Small intestine (tissue), 7 donors: ENCODE results near the gene PCDHA5. TPM values are rescaled to one million over a fixed set of nuclear protein-coding genes. Genes with fewer than 3 reads are reported as not detected.
"Not testable (repeated sequence)": the region's sequence is repeated elsewhere in the genome, so short reads cannot be mapped to it uniquely, and the experiment has no call there.

Experiments used
- DNase-seq, 2 donors: peaks; one replicate each; pipeline versions ENCODE4 v3.0.0 to v3.0.0-alpha.2; 2013
- FAIRE-seq: peaks from 2 replicates; lab custom pipeline; 2012; peaks lifted over from hg19 to GRCh38; lab: Jason Lieb, UNC
- H3K27ac ChIP-seq, 3 donors: one replicate each; pipeline ENCODE4 v1.5.1; 2013; ENCODE audit warnings: low read length in 2 of 3, mild to moderate bottlenecking in 2 of 3, control low read depth in 1 of 3, inconsistent platforms in 1 of 3, low read depth in 1 of 3, moderate library complexity in 1 of 3
- H3K27me3 ChIP-seq, 3 donors: one replicate each; pipeline ENCODE4 v1.6.1; 2013; ENCODE audit warnings: low read length in 3 of 3, inconsistent platforms in 1 of 3; ENCODE audit not compliant: control insufficient read depth in 3 of 3, insufficient read depth in 3 of 3
- H3K36me3 ChIP-seq, 3 donors: one replicate each; pipeline ENCODE4 v1.6.1; 2013; ENCODE audit warnings: low read length in 3 of 3, inconsistent platforms in 1 of 3, low read depth in 1 of 3, mild to moderate bottlenecking in 1 of 3, moderate library complexity in 1 of 3; ENCODE audit not compliant: control insufficient read depth in 3 of 3, insufficient read depth in 2 of 3
- H3K4me1 ChIP-seq, 3 donors: one replicate each; pipeline ENCODE4 v1.6.1; 2013; ENCODE audit warnings: low read length in 2 of 3, inconsistent platforms in 1 of 3, low read depth in 1 of 3, mild to moderate bottlenecking in 1 of 3, moderate library complexity in 1 of 3; ENCODE audit not compliant: control insufficient read depth in 3 of 3, insufficient read depth in 2 of 3
- H3K4me3 ChIP-seq, 3 donors: one replicate each; pipeline ENCODE4 v1.5.1; 2013; ENCODE audit warnings: low read length in 3 of 3, control low read depth in 1 of 3, inconsistent platforms in 1 of 3, low read depth in 1 of 3, mild to moderate bottlenecking in 1 of 3, moderate library complexity in 1 of 3
- H3K9me3 ChIP-seq, 2 donors: one replicate each; pipeline ENCODE4 v1.6.1; 2013; ENCODE audit warnings: low read depth in 1 of 2, low read length in 1 of 2; ENCODE audit not compliant: control insufficient read depth in 2 of 2, insufficient read depth in 1 of 2
- WGBS, 3 donors: extraction: QIAGEN DNeasy Blood & Tissue Kit; methylation state at CpG; one replicate each; pipeline ENCODE4 v1.1.7; 2013; 5-methylcytosine and 5-hydroxymethylcytosine counted together
- polyA plus RNA-seq, 4 donors: library from polyadenylated mRNA; stranded (reverse) in 3 of 4; unstranded in 1 of 4; fragments of 200-250 nt in 3 of 4; fragments of 120-200 nt in 1 of 4; gene quantifications; one replicate each; pipeline versions ENCODE4 v1.2.1 to v1.2.3, GENCODE V29; 2013
- donor health status: healthy with polysubstance abuse.
- donor health status: control.
- donor health status: control.
- donor health status: Bipolar disorder and iron deficiency.
- donor health status: healthy.

Gene PCDHA5
- polyA plus RNA-seq, 4 donors = 0.07 to 0.19 TPM; not detected in 2

- no peak within 1 kb of the TSS for H3K27ac ChIP-seq
- H3K36me3 ChIP-seq = no peaks in the 10 kb centered on the region
- H3K9me3 ChIP-seq = peaks cover 5 to 47% of the 10 kb centered on the region in 2 donors
- DNase-seq (no peak), FAIRE-seq (no peak)
- 14 to 20% (median 18%) methylated on average over 8 of the region's 8 CpGs for WGBS, 3 donors
- no peaks in the 10 kb centered on the region for H3K27me3 ChIP-seq
- no peaks in the 10 kb centered on the region for H3K4me1 ChIP-seq
- no peak within 1 kb of the TSS for H3K4me3 ChIP-seq
These were observed 12.6 kb downstream of the PCDHA5 start, which contains the start of gene PCDHA7 for GRCh38 chr5:140833993-140834392. Gene PCDHA7, plus strand, starts transcription at chr5:140834269. Its CDS starts 115 bp downstream, at chr5:140834384.

GRCh38 chr5:140834439-140835008 lies 13.1 kb downstream of the PCDHA5 start:
- not testable (repeated sequence) for FAIRE-seq, H3K4me3 ChIP-seq, H3K4me1 ChIP-seq, H3K27me3 ChIP-seq, DNase-seq, H3K36me3 ChIP-seq, H3K27ac ChIP-seq
- WGBS, 3 donors = 28 to 51% (median 46%) methylated on average over 23 to 26 of the region's 38 CpGs
- H3K9me3 ChIP-seq = peaks cover 5 to 45% of the 10 kb centered on the region in 2 donors

GRCh38 chr5:140835622-140836510 lies 14.5 kb downstream of the PCDHA5 start:
- 55 to 73% (median 65%) methylated on average over 103 of the region's 103 CpGs for WGBS, 3 donors
- Histone ChIP-seq H3K27ac (no peak overlapping the region), H3K27me3 (no peaks in the 10 kb centered on the region), H3K4me3 (no peak overlapping the region), H3K36me3 (no peaks in the 10 kb centered on the region), H3K4me1 (no peaks in the 10 kb centered on the region), H3K9me3 (peaks cover 3 to 38% of the 10 kb centered on the region in 2 donors)
- FAIRE-seq (no peak), DNase-seq (no peak)

GRCh38 chr5:140840978-140841962 lies 19.9 kb downstream of the PCDHA5 start, which contains the start of gene PCDHA8:
Gene PCDHA8, plus strand, starts transcription at chr5:140841187. Its CDS starts 135 bp downstream, at chr5:140841322.
- Histone ChIP-seq H3K36me3 (no peaks in the 10 kb centered on the region), H3K4me3 (no peak within 1 kb of the TSS), H3K4me1 (no peaks in the 10 kb centered on the region), H3K9me3 (peaks cover 0 to 34% of the 10 kb centered on the region in 2 donors), H3K27me3 (no peaks in the 10 kb centered on the region), H3K27ac (no peak within 1 kb of the TSS)
- DNase-seq (no peak), FAIRE-seq (no peak)
- WGBS, 3 donors = 24 to 48% (median 32%) methylated on average over 42 to 47 of the region's 47 CpGs

DNA sequence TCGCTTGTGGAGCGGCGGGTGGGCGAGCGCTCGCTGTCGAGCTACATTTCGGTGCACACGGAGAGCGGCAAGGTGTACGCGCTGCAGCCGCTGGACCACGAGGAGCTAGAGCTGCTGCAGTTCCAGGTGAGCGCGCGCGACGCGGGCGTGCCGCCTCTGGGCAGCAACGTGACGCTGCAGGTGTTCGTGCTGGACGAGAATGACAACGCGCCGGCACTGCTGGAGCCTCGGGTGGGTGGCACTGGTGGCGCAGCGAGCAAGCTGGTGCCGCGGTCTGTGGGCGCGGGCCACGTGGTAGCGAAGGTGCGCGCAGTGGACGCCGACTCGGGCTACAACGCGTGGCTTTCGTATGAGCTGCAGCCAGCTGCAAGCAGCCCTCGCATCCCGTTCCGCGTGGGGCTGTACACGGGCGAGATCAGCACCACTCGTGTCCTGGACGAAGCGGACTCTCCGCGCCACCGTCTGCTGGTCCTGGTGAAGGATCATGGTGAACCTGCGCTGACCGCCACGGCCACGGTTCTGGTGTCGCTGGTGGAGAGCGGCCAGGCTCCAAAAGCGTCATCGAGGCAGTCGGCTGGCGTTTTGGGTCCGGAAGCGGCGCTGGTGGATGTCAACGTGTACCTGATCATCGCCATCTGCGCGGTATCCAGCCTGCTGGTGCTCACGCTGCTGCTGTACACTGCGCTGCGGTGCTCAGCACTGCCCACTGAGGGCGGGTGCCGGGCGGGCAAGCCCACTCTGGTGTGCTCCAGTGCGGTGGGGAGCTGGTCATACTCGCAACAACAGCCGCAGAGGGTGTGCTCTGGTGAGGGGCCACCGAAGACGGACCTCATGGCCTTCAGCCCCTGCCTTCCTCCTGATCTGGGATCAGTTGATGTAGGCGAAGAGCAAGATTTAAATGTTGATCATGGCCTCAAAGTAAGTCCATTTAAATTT lies 21.7 kb downstream of the PCDHA5 start:
- no peaks in the 10 kb centered on the region for H3K27me3 ChIP-seq
- no peaks in the 10 kb centered on the region for H3K36me3 ChIP-seq
- H3K9me3 ChIP-seq = peaks cover 0 to 26% of the 10 kb centered on the region in 2 donors
- H3K27ac ChIP-seq = no peak overlapping the region
- H3K4me1 ChIP-seq = no peaks in the 10 kb centered on the region
- no peak overlapping the region for H3K4me3 ChIP-seq
- 57 to 78% methylated on average over 87 of the region's 87 CpGs; no CpG with 5 or more reads in 1 of the 3 donors for WGBS, 3 donors
- no peak for FAIRE-seq
- no peak for DNase-seq

- not testable (repeated sequence) for DNase-seq, H3K36me3 ChIP-seq, H3K4me1 ChIP-seq, H3K4me3 ChIP-seq, H3K27me3 ChIP-seq, FAIRE-seq, H3K27ac ChIP-seq
- peaks cover 0 to 13% of the 10 kb centered on the region in 2 donors for H3K9me3 ChIP-seq
- 25 to 45% methylated on average over 37 to 46 of the region's 48 CpGs; no CpG with 5 or more reads in 1 of the 3 donors for WGBS, 3 donors
These were observed 27.0 kb downstream of the PCDHA5 start, which contains the start of gene PCDHA9 for GRCh38 chr5:140848139-140849102. Gene PCDHA9, plus strand, starts transcription at chr5:140848382. Its CDS starts 114 bp downstream, at chr5:140848496.
